ENCODE measurements around the gene PRKG1. TPM values are rescaled to one million over a fixed set of nuclear protein-coding genes. Genes with fewer than 3 reads are reported as not detected.

Gene PRKG1
- total and polyA plus RNA-seq, 2 experiments from 2014 or later, result 18.2 to 21.1 TPM

DNA sequence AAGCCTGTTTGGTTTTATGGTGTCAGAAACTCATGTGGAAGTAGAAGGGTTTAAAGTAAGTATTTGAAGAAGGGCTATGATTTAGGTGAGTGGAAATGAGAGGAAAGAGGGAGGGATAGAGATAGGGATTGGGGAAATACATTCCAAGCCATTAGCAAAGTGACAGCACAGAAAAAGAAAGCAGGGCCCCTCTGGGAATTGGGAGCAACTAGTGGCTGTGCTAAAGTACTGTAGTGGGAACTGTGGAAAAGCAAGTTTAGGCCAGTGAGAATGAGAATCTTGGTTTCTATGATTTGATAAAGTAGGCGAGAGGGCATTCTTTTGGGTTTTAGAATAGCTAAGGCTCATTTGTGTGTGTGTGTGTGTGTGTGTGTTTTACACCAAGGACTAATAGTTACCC lies 5.0 kb downstream of the PRKG1 start:
- Histone ChIP-seq H3F3A (replicated peaks; ENCODE audit: low read depth) (no peaks in the 10 kb centered on the region), H3K79me2 (replicated peaks; ENCODE audit: insufficient read depth) (peaks cover 45% of the 10 kb centered on the region), H3K36me3 (ENCODE audit: insufficient read depth) (no peaks in the 10 kb centered on the region), H4K20me1 (replicated peaks; ENCODE audit: insufficient read depth) (no peaks in the 10 kb centered on the region), H3K27me3 (ENCODE audit: insufficient read depth) (peaks cover 16% of the 10 kb centered on the region), H2AFZ (no peak overlapping the region), H3K9me2 (ENCODE audit: insufficient read depth) (no peaks in the 10 kb centered on the region), H3K4me1 (ENCODE audit: insufficient read depth) (peaks cover 64% of the 10 kb centered on the region), H3K4me3 (peak overlapping the region; percentile 13; the same call in 1 of the 2 replicates), H3K27ac (ENCODE audit: low read depth) (peak overlapping the region; percentile 93), H3K4me2 (peak overlapping the region; percentile 19)
- H3K36me3 Mint-ChIP-seq (ENCODE audit: low read depth), result no peaks in the 10 kb centered on the region
- peaks cover 67% of the 10 kb centered on the region for H3K4me1 Mint-ChIP-seq
- peak overlapping the region; percentile 16 for H3K4me3 Mint-ChIP-seq
- peak overlapping the region; percentile 89 for H3K27ac Mint-ChIP-seq
- H3K9me3 Mint-ChIP-seq, result no peaks in the 10 kb centered on the region
- TF ChIP-seq EZH2phosphoT487 (IDR thresholded peaks at IDR 0.05; ENCODE audit: unreplicated experiment) (no peak), POLR2AphosphoS5 (IDR thresholded peaks at IDR 0.05; ENCODE audit: low read depth) (no peak), STAT1 (IDR thresholded peaks at IDR 0.05; ENCODE audit: unreplicated experiment) (no peak), NANOG (IDR thresholded peaks at IDR 0.05; ENCODE audit: borderline replicate concordance) (no peak), ZNF114 (CRISPR knock-in tag; IDR thresholded peaks at IDR 0.05) (no peak)
- TF ChIP-seq, protein P1, sequence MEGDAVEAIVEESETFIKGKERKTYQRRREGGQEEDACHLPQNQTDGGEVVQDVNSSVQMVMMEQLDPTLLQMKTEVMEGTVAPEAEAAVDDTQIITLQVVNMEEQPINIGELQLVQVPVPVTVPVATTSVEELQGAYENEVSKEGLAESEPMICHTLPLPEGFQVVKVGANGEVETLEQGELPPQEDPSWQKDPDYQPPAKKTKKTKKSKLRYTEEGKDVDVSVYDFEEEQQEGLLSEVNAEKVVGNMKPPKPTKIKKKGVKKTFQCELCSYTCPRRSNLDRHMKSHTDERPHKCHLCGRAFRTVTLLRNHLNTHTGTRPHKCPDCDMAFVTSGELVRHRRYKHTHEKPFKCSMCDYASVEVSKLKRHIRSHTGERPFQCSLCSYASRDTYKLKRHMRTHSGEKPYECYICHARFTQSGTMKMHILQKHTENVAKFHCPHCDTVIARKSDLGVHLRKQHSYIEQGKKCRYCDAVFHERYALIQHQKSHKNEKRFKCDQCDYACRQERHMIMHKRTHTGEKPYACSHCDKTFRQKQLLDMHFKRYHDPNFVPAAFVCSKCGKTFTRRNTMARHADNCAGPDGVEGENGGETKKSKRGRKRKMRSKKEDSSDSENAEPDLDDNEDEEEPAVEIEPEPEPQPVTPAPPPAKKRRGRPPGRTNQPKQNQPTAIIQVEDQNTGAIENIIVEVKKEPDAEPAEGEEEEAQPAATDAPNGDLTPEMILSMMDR (conservative IDR thresholded peaks at IDR 0.05; ENCODE audit: low read depth in 2 of 2), result 0 out of 4 replicates have a peak, but pooled peaks of 1 of the 2 experiments have one; percentile 16
- peaks cover 10% of the 10 kb centered on the region for H3K27me3 Mint-ChIP-seq (ENCODE audit: insufficient read depth, low read depth, poor library complexity)
- ATAC-seq (peak; percentile 20), DNase-seq (ENCODE audit: low spot score) (peak; percentile 54)

DNA sequence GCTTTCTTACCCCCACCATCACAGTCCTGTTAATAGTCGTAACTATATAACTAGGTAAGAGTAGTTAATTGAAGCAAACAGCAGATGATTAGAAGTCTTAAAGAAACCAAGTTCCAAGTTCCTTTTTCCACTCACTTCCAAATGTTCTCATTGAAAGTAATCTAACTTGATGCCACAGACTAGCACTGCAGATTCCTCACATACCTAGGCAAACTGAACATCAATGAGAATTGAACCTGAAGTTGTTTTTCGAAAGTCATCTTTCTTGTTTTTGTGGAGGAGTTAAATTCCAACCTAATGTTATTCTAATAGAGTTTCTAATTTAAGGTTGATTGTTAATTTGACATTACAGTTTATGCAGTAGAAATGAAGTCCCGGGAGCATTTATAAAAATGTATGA lies 5.5 kb downstream of the PRKG1 start:
- Histone ChIP-seq H2AFZ (no peak overlapping the region), H3K36me3 (ENCODE audit: insufficient read depth) (no peaks in the 10 kb centered on the region), H4K20me1 (replicated peaks; ENCODE audit: insufficient read depth) (no peaks in the 10 kb centered on the region), H3K79me2 (replicated peaks; ENCODE audit: insufficient read depth) (peaks cover 45% of the 10 kb centered on the region), H3F3A (replicated peaks; ENCODE audit: low read depth) (no peaks in the 10 kb centered on the region), H3K27ac (ENCODE audit: low read depth) (peak overlapping the region; percentile 93), H3K4me2 (peak overlapping the region; percentile 19), H3K4me1 (ENCODE audit: insufficient read depth) (peaks cover 64% of the 10 kb centered on the region), H3K4me3 (peak overlapping the region; percentile 13; the same call in 1 of the 2 replicates), H3K27me3 (ENCODE audit: insufficient read depth) (peaks cover 16% of the 10 kb centered on the region), H3K9me2 (ENCODE audit: insufficient read depth) (no peaks in the 10 kb centered on the region)
- ATAC-seq, result peak; percentile 39
- Mint-ChIP-seq H3K4me3 (peak overlapping the region; percentile 16), H3K27me3 (ENCODE audit: insufficient read depth, low read depth, poor library complexity) (peaks cover 5% of the 10 kb centered on the region), H3K9me3 (no peaks in the 10 kb centered on the region), H3K27ac (peak overlapping the region; percentile 89), H3K4me1 (peaks cover 67% of the 10 kb centered on the region), H3K36me3 (ENCODE audit: low read depth) (no peaks in the 10 kb centered on the region)
- DNase-seq (ENCODE audit: low spot score), result peak; percentile 82
- TF ChIP-seq STAT1 (IDR thresholded peaks at IDR 0.05; ENCODE audit: unreplicated experiment) (no peak), NANOG (IDR thresholded peaks at IDR 0.05; ENCODE audit: borderline replicate concordance) (peak; percentile 69)

DNA sequence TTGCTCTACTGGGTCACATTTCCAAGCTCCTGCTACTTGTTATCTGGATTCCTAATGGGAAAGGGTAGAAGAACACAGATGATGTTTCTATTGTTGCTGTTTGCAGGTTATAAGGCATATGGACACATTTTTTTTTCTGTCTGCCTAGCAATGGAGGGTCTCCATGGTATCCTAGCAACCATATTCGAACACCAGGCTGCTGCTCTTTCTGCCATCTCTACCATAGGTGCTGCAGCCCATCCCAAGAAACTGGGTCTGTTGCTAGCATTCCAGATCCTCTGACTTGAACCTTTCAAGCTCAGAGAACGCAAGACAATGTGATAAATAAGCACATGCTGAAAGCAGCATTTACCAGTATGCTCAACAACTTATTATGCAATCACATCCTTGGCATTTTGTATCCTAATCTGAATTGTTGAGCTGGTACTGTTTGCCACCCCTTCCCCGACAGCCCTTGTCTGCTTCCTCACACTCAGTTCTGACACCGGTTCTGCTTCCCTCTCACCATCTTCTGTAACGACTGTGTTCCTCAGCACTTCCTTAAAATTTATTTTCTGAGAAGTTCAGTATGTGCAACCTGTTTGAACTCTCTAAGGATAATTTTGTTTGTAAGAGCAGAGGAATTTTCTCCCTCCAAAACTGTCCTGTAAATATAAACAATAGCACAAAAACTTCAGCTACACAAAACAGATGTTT lies 6.2 kb downstream of the PRKG1 start:
- Histone ChIP-seq H3K79me2 (replicated peaks; ENCODE audit: insufficient read depth) (peaks cover 39% of the 10 kb centered on the region), H3K27ac (ENCODE audit: low read depth) (peak overlapping the region; percentile 93), H3K27me3 (ENCODE audit: insufficient read depth) (peaks cover 10% of the 10 kb centered on the region), H3K4me3 (no peak overlapping the region), H3K4me2 (peak overlapping the region; percentile 19), H3K9me2 (ENCODE audit: insufficient read depth) (no peaks in the 10 kb centered on the region), H3K4me1 (ENCODE audit: insufficient read depth) (peaks cover 61% of the 10 kb centered on the region), H2AFZ (no peak overlapping the region), H3F3A (replicated peaks; ENCODE audit: low read depth) (no peaks in the 10 kb centered on the region), H4K20me1 (replicated peaks; ENCODE audit: insufficient read depth) (no peaks in the 10 kb centered on the region), H3K36me3 (ENCODE audit: insufficient read depth) (no peaks in the 10 kb centered on the region)
- DNase-seq (ENCODE audit: low spot score) (peak; percentile 58), ATAC-seq (peak; percentile 30)
- Mint-ChIP-seq H3K36me3 (ENCODE audit: low read depth) (no peaks in the 10 kb centered on the region), H3K4me3 (peak overlapping the region; percentile 2; the same call in 2 of the 3 replicates), H3K27ac (peak overlapping the region; percentile 89), H3K9me3 (no peaks in the 10 kb centered on the region), H3K4me1 (peaks cover 63% of the 10 kb centered on the region), H3K27me3 (ENCODE audit: insufficient read depth, low read depth, poor library complexity) (no peaks in the 10 kb centered on the region)
- TF ChIP-seq ZNF114 (CRISPR knock-in tag; IDR thresholded peaks at IDR 0.05) (no peak), POLR2AphosphoS5 (IDR thresholded peaks at IDR 0.05; ENCODE audit: low read depth) (no peak)
- TF ChIP-seq, protein P2, sequence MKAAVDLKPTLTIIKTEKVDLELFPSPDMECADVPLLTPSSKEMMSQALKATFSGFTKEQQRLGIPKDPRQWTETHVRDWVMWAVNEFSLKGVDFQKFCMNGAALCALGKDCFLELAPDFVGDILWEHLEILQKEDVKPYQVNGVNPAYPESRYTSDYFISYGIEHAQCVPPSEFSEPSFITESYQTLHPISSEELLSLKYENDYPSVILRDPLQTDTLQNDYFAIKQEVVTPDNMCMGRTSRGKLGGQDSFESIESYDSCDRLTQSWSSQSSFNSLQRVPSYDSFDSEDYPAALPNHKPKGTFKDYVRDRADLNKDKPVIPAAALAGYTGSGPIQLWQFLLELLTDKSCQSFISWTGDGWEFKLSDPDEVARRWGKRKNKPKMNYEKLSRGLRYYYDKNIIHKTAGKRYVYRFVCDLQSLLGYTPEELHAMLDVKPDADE (IDR thresholded peaks at IDR 0.05), result no peak
- TF ChIP-seq, protein P3, sequence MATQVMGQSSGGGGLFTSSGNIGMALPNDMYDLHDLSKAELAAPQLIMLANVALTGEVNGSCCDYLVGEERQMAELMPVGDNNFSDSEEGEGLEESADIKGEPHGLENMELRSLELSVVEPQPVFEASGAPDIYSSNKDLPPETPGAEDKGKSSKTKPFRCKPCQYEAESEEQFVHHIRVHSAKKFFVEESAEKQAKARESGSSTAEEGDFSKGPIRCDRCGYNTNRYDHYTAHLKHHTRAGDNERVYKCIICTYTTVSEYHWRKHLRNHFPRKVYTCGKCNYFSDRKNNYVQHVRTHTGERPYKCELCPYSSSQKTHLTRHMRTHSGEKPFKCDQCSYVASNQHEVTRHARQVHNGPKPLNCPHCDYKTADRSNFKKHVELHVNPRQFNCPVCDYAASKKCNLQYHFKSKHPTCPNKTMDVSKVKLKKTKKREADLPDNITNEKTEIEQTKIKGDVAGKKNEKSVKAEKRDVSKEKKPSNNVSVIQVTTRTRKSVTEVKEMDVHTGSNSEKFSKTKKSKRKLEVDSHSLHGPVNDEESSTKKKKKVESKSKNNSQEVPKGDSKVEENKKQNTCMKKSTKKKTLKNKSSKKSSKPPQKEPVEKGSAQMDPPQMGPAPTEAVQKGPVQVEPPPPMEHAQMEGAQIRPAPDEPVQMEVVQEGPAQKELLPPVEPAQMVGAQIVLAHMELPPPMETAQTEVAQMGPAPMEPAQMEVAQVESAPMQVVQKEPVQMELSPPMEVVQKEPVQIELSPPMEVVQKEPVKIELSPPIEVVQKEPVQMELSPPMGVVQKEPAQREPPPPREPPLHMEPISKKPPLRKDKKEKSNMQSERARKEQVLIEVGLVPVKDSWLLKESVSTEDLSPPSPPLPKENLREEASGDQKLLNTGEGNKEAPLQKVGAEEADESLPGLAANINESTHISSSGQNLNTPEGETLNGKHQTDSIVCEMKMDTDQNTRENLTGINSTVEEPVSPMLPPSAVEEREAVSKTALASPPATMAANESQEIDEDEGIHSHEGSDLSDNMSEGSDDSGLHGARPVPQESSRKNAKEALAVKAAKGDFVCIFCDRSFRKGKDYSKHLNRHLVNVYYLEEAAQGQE (IDR thresholded peaks at IDR 0.05; ENCODE audit: unreplicated experiment), result no peak

Measured in GM23338 (cell line).